HepG2 (cell line): ENCODE data around the gene SYTL2. TPM values are rescaled to one million over a fixed set of nuclear protein-coding genes. Genes with fewer than 3 reads are reported as not detected.

Experiments
- BHLHE40 ChIP-seq: IDR thresholded peaks from 2 replicates; pipeline ENCODE4 v1.6.1; 2011; ENCODE audit warnings: low read length, improper control_type of control experiment
- CENPT ChIP-seq: sonication (generic); formaldehyde crosslinking; IDR thresholded peaks from 2 replicates; pipeline ENCODE4 v1.8.0; 2022; ENCODE audit warnings: low read depth, mild to moderate bottlenecking, moderate library complexity, missing genetic modification reagents
- IRF2 ChIP-seq: IDR thresholded peaks from 2 replicates; pipeline ENCODE4 v1.6.1; 2018; ENCODE audit warnings: missing genetic modification reagents, missing compliant biosample characterization
- KLF6 ChIP-seq: IDR thresholded peaks from 2 replicates; pipeline ENCODE4 v1.8.0; 2016; ENCODE audit warnings: missing biosample characterization, missing genetic modification reagents
- PPARG ChIP-seq: conservative IDR thresholded peaks from 2 replicates; pipeline ENCODE4 v1.6.1; 2016; ENCODE audit warnings: missing biosample characterization, missing genetic modification reagents
- SMAD9 ChIP-seq: sonication (generic); formaldehyde crosslinking; IDR thresholded peaks from 2 replicates; pipeline ENCODE4 v1.5.1; 2020; ENCODE audit warnings: mild to moderate bottlenecking, missing genetic modification reagents
- ZNF160 ChIP-seq: sonication (generic); formaldehyde crosslinking; IDR thresholded peaks from 2 replicates; pipeline ENCODE4 v1.8.0; 2022; ENCODE audit warnings: mild to moderate bottlenecking, inconsistent platforms, missing genetic modification reagents
- ZNF768 ChIP-seq: sonication (generic); formaldehyde crosslinking; IDR thresholded peaks from 2 replicates; pipeline ENCODE4 v1.4.0; 2020; ENCODE audit warnings: missing genetic modification reagents
- ZSCAN29 ChIP-seq: sonication (generic); formaldehyde crosslinking; conservative IDR thresholded peaks from 2 replicates; pipeline ENCODE4 v1.4.0; 2020; ENCODE audit warnings: mild to moderate bottlenecking, missing genetic modification reagents
- polyA plus RNA-seq, 8 experiments: library from polyadenylated mRNA; depleted of rRNA in 3 of 8; stranded (reverse) in 7 of 8; unstranded in 1 of 8; fragments of >200 nt; fragmentation: Illumina TruSeq in 4 of 8; extraction: Trizol in 4 of 8; gene quantifications; 2 replicates each; pipeline versions ENCODE4 v1.2.1 to v1.2.3, GENCODE V29; 2011 to 2016; ENCODE audit warnings: low read depth in 4 of 8, missing spikeins in 1 of 8, mixed read lengths in 1 of 8; ENCODE audit not compliant: insufficient read depth in 1 of 8
- total RNA-seq, 5 experiments: library from RNA; depleted of rRNA; stranded (reverse); fragments of >200 nt; fragmentation: Illumina TruSeq; extraction: Trizol; gene quantifications; 2 replicates each; pipeline ENCODE4 v1.2.3, GENCODE V29; 2016; ENCODE audit warnings: low read depth in 1 of 5
- TF ChIP-seq, protein P1 (sequence below): sonication (generic); formaldehyde crosslinking; IDR thresholded peaks from 2 replicates; pipeline ENCODE4 v1.4.0; 2020; ENCODE audit warnings: missing genetic modification reagents
- TF ChIP-seq, protein P2 (sequence below): sonication (generic); formaldehyde crosslinking; IDR thresholded peaks from 2 replicates; pipeline ENCODE4 v1.5.1; 2020; ENCODE audit warnings: mild to moderate bottlenecking, missing genetic modification reagents
- TF ChIP-seq, protein P3 (sequence below): sonication (generic); formaldehyde crosslinking; IDR thresholded peaks from 2 replicates; pipeline ENCODE4 v1.8.1; 2023; ENCODE audit warnings: mild to moderate bottlenecking, inconsistent platforms, moderate library complexity, missing genetic modification reagents, borderline replicate concordance

The SYTL2 gene
- total and polyA plus RNA-seq, 2 of the 13 experiments (the other 11 are each of a cell fraction or from before 2014, with no cell fraction given) = 0.77 to 0.90 TPM

DNA sequence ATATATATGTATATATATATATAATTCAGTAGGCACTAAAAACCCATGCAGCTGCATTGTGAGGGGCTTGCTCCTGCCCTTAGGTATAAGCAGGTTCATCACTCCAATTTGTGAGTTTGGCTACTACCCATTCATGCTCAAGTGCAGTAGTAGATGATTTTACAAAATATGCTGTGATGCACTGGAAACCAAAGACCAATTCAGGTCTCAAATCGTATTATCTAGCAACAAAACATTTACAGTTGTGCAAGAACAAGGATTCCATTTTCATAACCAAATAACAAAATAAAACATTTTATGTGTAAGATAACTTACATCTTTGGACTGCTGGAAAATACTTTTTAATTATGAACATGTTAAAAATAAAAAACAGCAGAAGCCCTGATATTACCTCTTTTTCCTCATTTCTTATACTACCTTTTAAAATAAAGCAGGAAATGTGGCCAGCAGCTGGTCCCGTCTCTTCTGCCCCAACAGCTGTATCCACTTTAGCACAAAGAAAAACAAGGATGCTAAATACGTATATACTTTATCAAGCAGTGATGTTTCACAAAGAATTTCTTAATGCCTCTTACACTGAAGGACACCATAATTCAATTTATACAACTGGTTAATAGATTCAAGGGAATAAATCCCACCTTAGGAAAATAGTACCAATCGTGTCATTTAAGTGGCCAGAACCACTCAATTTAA is 148.8 kb downstream of the SYTL2 start (continued):
- TF ChIP-seq, protein P1, sequence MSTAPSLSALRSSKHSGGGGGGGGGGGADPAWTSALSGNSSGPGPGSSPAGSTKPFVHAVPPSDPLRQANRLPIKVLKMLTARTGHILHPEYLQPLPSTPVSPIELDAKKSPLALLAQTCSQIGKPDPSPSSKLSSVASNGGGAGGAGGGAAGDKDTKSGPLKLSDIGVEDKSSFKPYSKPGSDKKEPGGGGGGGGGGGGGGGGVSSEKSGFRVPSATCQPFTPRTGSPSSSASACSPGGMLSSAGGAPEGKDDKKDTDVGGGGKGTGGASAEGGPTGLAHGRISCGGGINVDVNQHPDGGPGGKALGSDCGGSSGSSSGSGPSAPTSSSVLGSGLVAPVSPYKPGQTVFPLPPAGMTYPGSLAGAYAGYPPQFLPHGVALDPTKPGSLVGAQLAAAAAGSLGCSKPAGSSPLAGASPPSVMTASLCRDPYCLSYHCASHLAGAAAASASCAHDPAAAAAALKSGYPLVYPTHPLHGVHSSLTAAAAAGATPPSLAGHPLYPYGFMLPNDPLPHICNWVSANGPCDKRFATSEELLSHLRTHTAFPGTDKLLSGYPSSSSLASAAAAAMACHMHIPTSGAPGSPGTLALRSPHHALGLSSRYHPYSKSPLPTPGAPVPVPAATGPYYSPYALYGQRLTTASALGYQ = no peak
- TF ChIP-seq, protein P2, sequence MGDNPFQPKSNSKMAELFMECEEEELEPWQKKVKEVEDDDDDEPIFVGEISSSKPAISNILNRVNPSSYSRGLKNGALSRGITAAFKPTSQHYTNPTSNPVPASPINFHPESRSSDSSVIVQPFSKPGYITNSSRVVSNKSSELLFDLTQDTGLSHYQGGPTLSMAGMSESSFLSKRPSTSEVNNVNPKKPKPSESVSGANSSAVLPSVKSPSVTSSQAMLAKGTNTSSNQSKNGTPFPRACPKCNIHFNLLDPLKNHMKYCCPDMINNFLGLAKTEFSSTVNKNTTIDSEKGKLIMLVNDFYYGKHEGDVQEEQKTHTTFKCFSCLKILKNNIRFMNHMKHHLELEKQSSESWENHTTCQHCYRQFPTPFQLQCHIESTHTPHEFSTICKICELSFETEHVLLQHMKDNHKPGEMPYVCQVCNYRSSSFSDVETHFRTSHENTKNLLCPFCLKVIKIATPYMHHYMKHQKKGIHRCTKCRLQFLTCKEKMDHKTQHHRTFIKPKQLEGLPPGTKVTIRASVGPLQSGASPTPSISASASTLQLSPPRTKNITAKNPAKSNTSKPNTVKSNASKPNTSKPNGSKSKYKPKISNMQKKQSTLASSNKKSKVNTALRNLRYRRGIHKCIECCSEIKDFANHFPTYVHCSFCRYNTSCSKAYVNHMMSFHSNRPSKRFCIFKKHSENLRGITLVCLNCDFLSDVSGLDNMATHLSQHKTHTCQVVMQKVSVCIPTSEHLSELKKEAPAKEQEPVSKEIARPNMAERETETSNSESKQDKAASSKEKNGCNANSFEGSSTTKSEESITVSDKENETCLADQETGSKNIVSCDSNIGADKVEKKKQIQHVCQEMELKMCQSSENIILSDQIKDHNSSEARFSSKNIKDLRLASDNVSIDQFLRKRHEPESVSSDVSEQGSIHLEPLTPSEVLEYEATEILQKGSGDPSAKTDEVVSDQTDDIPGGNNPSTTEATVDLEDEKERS (CRISPR knock-in tag) = no peak
- TF ChIP-seq BHLHE40 = no peak
- no peak for TF ChIP-seq KLF6 (CRISPR knock-in tag)
- TF ChIP-seq, protein P3, sequence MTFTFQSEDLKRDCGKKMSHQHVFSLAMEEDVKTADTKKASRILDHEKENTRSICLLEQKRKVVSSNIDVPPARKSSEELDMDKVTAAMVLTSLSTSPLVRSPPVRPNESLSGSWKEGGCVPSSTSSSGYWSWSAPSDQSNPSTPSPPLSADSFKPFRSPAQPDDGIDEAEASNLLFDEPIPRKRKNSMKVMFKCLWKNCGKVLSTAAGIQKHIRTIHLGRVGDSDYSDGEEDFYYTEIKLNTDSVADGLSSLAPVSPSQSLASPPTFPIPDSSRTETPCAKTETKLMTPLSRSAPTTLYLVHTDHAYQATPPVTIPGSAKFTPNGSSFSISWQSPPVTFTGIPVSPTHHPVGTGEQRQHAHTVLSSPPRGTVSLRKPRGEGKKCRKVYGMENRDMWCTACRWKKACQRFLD = no peak
- TF ChIP-seq CENPT (CRISPR knock-in tag) = no peak
- no peak for TF ChIP-seq PPARG
- TF ChIP-seq IRF2 = no peak
- no peak for TF ChIP-seq SMAD9
- TF ChIP-seq ZNF160 (CRISPR knock-in tag) = no peak
- TF ChIP-seq ZSCAN29 (CRISPR knock-in tag) = no peak
- no peak for TF ChIP-seq ZNF768
